ENCODE measurements around the gene B4GALNT3.

The B4GALNT3 gene

DNA sequence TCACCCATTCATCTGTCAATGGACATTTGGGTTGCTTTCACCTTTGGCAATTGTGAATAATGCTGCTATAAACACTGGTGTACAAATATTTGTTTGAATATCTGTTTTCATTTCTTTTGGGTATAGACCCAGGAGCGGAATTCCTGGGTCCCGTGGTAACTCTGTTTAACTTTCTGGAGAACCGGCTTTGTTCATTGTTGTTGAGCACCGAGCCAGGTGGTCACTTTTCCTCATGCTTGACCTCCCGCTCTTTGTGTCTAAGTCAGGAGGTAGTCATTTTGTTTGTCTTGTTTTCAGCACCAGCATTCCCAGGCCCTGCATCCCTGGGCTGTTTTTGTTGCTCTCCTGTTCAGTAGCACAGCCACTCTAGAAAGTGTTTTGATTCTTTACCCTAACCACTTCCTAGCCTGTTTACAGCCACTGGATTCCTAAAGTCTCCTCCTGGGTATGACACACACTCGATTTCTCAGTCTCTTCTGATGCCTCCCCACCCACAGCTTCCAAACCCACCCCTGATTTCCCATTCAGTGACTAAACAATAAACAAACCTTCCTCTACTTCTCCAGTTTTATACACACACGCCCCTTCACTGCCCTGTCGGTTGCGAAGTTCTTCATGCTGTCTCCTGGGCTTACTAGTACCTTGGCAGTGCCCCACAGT is 37.9 kb downstream of the B4GALNT3 start:
- no peak overlapping the region for H3K4me3 Mint-ChIP-seq
- peaks cover 39% of the 10 kb centered on the region for H3K4me1 Mint-ChIP-seq
- H3K27me3 Mint-ChIP-seq (ENCODE audit: low read depth, poor library complexity), result peaks cover 5% of the 10 kb centered on the region
- H3K36me3 Mint-ChIP-seq (ENCODE audit: low read depth), result no peaks in the 10 kb centered on the region
- no peak for DNase-seq
- TF ChIP-seq, protein P1, sequence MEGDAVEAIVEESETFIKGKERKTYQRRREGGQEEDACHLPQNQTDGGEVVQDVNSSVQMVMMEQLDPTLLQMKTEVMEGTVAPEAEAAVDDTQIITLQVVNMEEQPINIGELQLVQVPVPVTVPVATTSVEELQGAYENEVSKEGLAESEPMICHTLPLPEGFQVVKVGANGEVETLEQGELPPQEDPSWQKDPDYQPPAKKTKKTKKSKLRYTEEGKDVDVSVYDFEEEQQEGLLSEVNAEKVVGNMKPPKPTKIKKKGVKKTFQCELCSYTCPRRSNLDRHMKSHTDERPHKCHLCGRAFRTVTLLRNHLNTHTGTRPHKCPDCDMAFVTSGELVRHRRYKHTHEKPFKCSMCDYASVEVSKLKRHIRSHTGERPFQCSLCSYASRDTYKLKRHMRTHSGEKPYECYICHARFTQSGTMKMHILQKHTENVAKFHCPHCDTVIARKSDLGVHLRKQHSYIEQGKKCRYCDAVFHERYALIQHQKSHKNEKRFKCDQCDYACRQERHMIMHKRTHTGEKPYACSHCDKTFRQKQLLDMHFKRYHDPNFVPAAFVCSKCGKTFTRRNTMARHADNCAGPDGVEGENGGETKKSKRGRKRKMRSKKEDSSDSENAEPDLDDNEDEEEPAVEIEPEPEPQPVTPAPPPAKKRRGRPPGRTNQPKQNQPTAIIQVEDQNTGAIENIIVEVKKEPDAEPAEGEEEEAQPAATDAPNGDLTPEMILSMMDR (IDR thresholded peaks at IDR 0.05), result no peak
- no peak overlapping the region for H3K27ac Mint-ChIP-seq
- H3K9me3 Mint-ChIP-seq, result peaks cover 12% of the 10 kb centered on the region

- DNase-seq, result no peak
- H3K4me1 Mint-ChIP-seq, result peaks cover 48% of the 10 kb centered on the region
Measured at GRCh38 chr12:499837-500458, 40.2 kb downstream of the B4GALNT3 start.

DNA sequence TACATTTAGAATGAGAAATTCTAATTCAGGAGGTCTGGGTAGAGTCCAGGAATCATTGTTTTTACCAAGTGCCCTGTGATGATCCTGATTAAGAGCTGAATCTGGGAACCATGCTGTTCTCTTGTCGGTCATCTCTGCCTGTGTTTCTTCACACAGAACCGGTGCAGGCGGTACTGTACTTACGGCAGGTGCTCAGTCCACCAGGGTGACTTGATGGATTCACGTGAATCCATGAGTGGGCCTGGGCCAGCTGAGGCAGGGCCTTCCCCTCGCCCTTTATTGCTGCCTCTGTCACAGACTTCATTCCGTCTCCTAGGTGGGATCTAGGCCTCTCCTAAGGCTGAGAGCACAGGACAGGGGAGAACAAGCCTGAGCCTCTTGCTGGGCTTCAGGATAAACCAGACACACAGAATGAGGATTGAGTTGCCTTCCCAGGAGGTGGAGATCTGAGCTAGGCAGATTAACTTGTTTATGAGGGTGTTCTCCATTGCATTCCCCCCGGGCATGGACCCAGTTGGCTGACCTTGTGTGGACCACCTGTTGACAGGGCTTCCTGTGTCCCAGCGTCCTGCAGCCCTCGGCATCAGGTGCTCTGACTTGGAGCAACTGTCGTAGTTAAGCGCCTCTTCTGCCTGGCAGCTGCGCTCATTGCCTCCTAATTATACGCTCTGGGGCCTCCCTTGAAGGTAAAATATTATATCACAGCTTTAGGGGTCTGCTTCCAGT is 42.1 kb downstream of the B4GALNT3 start:
- Mint-ChIP-seq H3K4me1 (peaks cover 38% of the 10 kb centered on the region), H3K4me3 (no peak overlapping the region), H3K36me3 (ENCODE audit: low read depth) (no peaks in the 10 kb centered on the region), H3K27me3 (ENCODE audit: low read depth, poor library complexity) (peaks cover 12% of the 10 kb centered on the region), H3K9me3 (no peaks in the 10 kb centered on the region), H3K27ac (peak overlapping the region; percentile 67)
- DNase-seq, result no peak
- TF ChIP-seq, protein P1 (IDR thresholded peaks at IDR 0.05), result no peak

More at GRCh38 chr12:499837-500458, 40.2 kb downstream of the B4GALNT3 start:
- no peak overlapping the region for H3K27ac Mint-ChIP-seq
- no peaks in the 10 kb centered on the region for H3K36me3 Mint-ChIP-seq (ENCODE audit: low read depth)
- H3K9me3 Mint-ChIP-seq, result no peaks in the 10 kb centered on the region
- no peak overlapping the region for H3K4me3 Mint-ChIP-seq
- TF ChIP-seq, protein P1 (IDR thresholded peaks at IDR 0.05), result no peak
- peaks cover 10% of the 10 kb centered on the region for H3K27me3 Mint-ChIP-seq (ENCODE audit: low read depth, poor library complexity)

- Mint-ChIP-seq H3K27ac (peak overlapping the region; percentile 82), H3K36me3 (ENCODE audit: low read depth) (no peaks in the 10 kb centered on the region), H3K4me1 (peaks cover 29% of the 10 kb centered on the region), H3K4me3 (no peak overlapping the region), H3K27me3 (ENCODE audit: low read depth, poor library complexity) (peaks cover 16% of the 10 kb centered on the region), H3K9me3 (no peaks in the 10 kb centered on the region)
- no peak for DNase-seq
- TF ChIP-seq, protein P1 (IDR thresholded peaks at IDR 0.05), result no peak
Measured at GRCh38 chr12:503111-503761, 43.5 kb downstream of the B4GALNT3 start.

DNA sequence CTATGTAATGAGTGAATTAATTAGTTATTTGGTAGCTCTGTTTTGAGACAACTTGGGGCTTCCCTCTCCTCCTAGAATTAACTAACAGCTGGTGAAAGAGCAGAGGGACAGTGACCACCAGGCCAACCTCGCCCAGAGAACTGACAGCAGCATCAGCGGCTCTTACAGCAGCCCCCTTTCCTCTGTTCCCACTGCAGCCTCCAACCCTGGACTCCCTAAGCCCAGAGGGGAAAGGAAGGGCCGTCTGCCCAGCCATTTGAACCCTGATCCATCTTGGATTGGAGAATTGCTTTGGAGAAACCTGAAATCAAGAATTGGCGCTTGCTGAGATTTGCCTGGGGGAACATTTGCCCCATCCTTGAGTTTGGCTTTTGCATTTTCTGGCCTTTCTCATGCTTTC is 45.5 kb downstream of the B4GALNT3 start:
- TF ChIP-seq, protein P1 (IDR thresholded peaks at IDR 0.05), result no peak
- H3K36me3 Mint-ChIP-seq (ENCODE audit: low read depth), result no peaks in the 10 kb centered on the region
- H3K27me3 Mint-ChIP-seq (ENCODE audit: low read depth, poor library complexity), result peaks cover 30% of the 10 kb centered on the region
- peaks cover 43% of the 10 kb centered on the region for H3K4me1 Mint-ChIP-seq
- H3K27ac Mint-ChIP-seq, result no peak overlapping the region
- H3K4me3 Mint-ChIP-seq, result no peak overlapping the region
- H3K9me3 Mint-ChIP-seq, result no peaks in the 10 kb centered on the region
- no peak for DNase-seq

Measured in nephron progenitor cell (in vitro differentiated cells).